Skeletal muscle tissue (tissue), 4 donors: ENCODE measurements around the gene LRRC61. TPM values are rescaled to one million over a fixed set of nuclear protein-coding genes. Genes with fewer than 3 reads are reported as not detected.
"Not testable (repeated sequence)": the region's sequence is repeated elsewhere in the genome, so short reads cannot be mapped to it uniquely, and the experiment has no call there.

ENCODE experiments used
- H3K27ac ChIP-seq: one replicate; pipeline ENCODE4 v1.7.0; 2013; ENCODE audit warnings: mild to moderate bottlenecking, low read depth, low read length, inconsistent platforms
- H3K27me3 ChIP-seq, 3 donors: one replicate each; pipeline ENCODE4 v1.7.0; 2013; ENCODE audit warnings: low read length in 3 of 3; ENCODE audit not compliant: control insufficient read depth in 3 of 3, insufficient read depth in 3 of 3
- H3K36me3 ChIP-seq, 3 donors: one replicate each; pipeline ENCODE4 v1.7.0; 2013; ENCODE audit warnings: low read length in 3 of 3; ENCODE audit not compliant: control insufficient read depth in 3 of 3, insufficient read depth in 3 of 3
- H3K4me1 ChIP-seq, 3 donors: one replicate each; pipeline ENCODE4 v1.7.0; 2013; ENCODE audit warnings: low read length in 3 of 3, mild to moderate bottlenecking in 3 of 3; ENCODE audit not compliant: control insufficient read depth in 3 of 3, insufficient read depth in 3 of 3
- H3K4me3 ChIP-seq, 3 donors: one replicate each; pipeline ENCODE4 v1.7.0; 2013; ENCODE audit warnings: low read length in 3 of 3
- H3K9ac ChIP-seq, 3 donors: one replicate each; pipeline ENCODE4 v1.7.0; 2013; ENCODE audit warnings: low read length in 3 of 3, mild to moderate bottlenecking in 3 of 3, moderate library complexity in 2 of 3, low read depth in 1 of 3
- H3K9me3 ChIP-seq, 3 donors: one replicate each; pipeline ENCODE4 v1.7.0; 2013; ENCODE audit warnings: low read length in 3 of 3; ENCODE audit not compliant: control insufficient read depth in 3 of 3
- total RNA-seq: library from RNA; depleted of rRNA; stranded (reverse); fragments of >200 nt; gene quantifications from one replicate; pipeline ENCODE4 v1.2.3, GENCODE V29; 2014
- donor health status: Osteomylitis.

LRRC61 gene
- total RNA-seq, 1 donor from 2014 or later, result 5.7 TPM

DNA sequence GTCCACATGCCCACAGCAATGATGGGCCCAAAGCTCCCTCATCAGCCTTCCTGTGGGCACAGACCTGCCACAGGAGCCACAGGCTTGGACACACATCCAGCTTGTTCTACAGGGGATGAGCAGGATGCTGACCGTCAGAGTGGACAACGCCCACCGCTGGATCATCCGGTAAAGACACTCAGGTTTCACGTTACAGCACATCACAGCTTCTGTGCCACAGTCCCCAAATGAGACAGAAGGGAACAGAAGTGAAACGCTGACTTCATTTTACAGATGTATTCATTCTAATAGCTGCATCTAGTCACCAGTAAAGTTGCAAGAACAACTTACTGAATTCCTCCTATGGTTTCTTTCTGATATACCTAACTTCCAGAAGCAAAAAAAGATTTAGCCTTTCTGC lies 32.8 kb upstream of the LRRC61 start:
- not testable (repeated sequence) for H3K27ac ChIP-seq, H3K27me3 ChIP-seq, H3K36me3 ChIP-seq, H3K4me3 ChIP-seq, H3K9me3 ChIP-seq, H3K4me1 ChIP-seq, H3K9ac ChIP-seq

- H3K9ac ChIP-seq, H3K4me1 ChIP-seq, H3K27ac ChIP-seq, H3K4me3 ChIP-seq, H3K27me3 ChIP-seq, H3K36me3 ChIP-seq, H3K9me3 ChIP-seq: not testable (repeated sequence)
Measured at GRCh38 chr7:150295027-150295426, 28.1 kb upstream of the LRRC61 start.

- H3K4me3 ChIP-seq, H3K4me1 ChIP-seq, H3K36me3 ChIP-seq, H3K27me3 ChIP-seq, H3K9ac ChIP-seq, H3K9me3 ChIP-seq, H3K27ac ChIP-seq: not testable (repeated sequence)
Measured at GRCh38 chr7:150295614-150296013, 27.5 kb upstream of the LRRC61 start.

GRCh38 chr7:150296802-150297201 lies 26.4 kb upstream of the LRRC61 start:
- not testable (repeated sequence) for H3K9ac ChIP-seq, H3K27me3 ChIP-seq, H3K9me3 ChIP-seq, H3K36me3 ChIP-seq, H3K27ac ChIP-seq, H3K4me1 ChIP-seq, H3K4me3 ChIP-seq

- not testable (repeated sequence) for H3K36me3 ChIP-seq, H3K9me3 ChIP-seq, H3K27me3 ChIP-seq, H3K4me1 ChIP-seq, H3K9ac ChIP-seq, H3K27ac ChIP-seq, H3K4me3 ChIP-seq
Measured at GRCh38 chr7:150297978-150298377, 25.2 kb upstream of the LRRC61 start.

- H3K27me3 ChIP-seq, H3K4me3 ChIP-seq, H3K9me3 ChIP-seq, H3K4me1 ChIP-seq, H3K27ac ChIP-seq, H3K9ac ChIP-seq, H3K36me3 ChIP-seq: not testable (repeated sequence)
Measured at GRCh38 chr7:150302908-150303310, 20.2 kb upstream of the LRRC61 start.

GRCh38 chr7:150304499-150305258 lies 18.5 kb upstream of the LRRC61 start:
- H3K4me1 ChIP-seq, H3K9me3 ChIP-seq, H3K36me3 ChIP-seq, H3K9ac ChIP-seq, H3K4me3 ChIP-seq, H3K27ac ChIP-seq, H3K27me3 ChIP-seq: not testable (repeated sequence)

GRCh38 chr7:150305259-150305902 lies 17.8 kb upstream of the LRRC61 start:
- not testable (repeated sequence) for H3K9ac ChIP-seq, H3K4me3 ChIP-seq, H3K27me3 ChIP-seq

DNA sequence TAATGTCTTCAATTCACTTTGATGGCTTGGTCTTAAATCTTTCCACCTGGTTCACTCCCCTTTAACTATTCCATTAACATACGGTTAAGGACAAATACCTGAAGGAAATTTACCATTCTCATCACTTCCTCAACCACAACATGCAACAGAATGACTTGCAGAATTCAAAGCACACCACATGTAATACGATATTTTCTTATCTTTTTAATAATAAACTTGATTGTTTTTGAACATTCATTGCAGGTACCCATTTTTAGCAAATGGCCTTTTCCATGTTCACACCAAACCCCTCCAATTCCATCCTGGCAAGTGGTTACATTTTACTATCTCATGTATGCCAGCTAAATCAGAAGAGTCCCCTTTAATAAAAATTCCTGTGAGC lies 17.3 kb upstream of the LRRC61 start:
- not testable (repeated sequence) for H3K36me3 ChIP-seq, H3K9me3 ChIP-seq, H3K4me3 ChIP-seq, H3K27ac ChIP-seq, H3K4me1 ChIP-seq, H3K27me3 ChIP-seq, H3K9ac ChIP-seq

More at GRCh38 chr7:150305259-150305902, 17.8 kb upstream of the LRRC61 start:
- not testable (repeated sequence) for H3K4me1 ChIP-seq, H3K27ac ChIP-seq, H3K36me3 ChIP-seq, H3K9me3 ChIP-seq

DNA sequence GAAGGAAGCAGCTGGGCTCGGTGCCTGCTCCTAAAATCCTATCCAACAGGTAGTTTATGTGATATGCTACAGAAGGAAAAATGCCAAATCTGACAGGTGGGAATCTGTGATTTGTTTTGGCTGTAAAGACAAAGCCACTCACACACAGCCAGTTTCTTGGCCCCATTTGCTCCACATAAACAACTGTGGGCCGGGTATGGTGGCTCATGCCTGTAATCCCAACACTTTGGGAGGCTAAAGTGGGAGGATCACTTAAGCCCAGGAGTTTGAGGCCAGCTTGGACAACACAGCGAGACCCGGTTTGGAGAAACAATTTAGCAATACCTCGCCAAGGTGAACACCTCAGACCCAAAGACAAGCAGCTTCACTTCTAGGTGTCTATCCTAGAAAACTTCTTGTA lies 16.8 kb upstream of the LRRC61 start:
- H3K9ac ChIP-seq, H3K36me3 ChIP-seq, H3K9me3 ChIP-seq, H3K4me3 ChIP-seq, H3K27ac ChIP-seq, H3K27me3 ChIP-seq, H3K4me1 ChIP-seq: not testable (repeated sequence)
